HEK293T (cell line): ENCODE measurements around the gene LARGE1.

Source experiments
- CTCF ChIA-PET: fragments of 350-600 bp; formaldehyde crosslinking; extraction: SDS; loops from one replicate; lab custom pipeline; 2021; ENCODE audit warnings: antibody characterized with exemption, inconsistent platforms; lab: Yijun Ruan, JAX
- POLR2A ChIA-PET: fragments of 350-600 bp; formaldehyde crosslinking; extraction: SDS; loops from one replicate; lab custom pipeline; 2020; ENCODE audit warnings: antibody characterized with exemption, inconsistent platforms; lab: Yijun Ruan, JAX
- DNase-seq: peaks from one replicate; pipeline ENCODE4 v3.0.0; 2012; ENCODE audit warnings: mixed read lengths; ENCODE audit errors: extremely low spot score
- ARNT ChIP-seq: fragments of 450-650 bp; IDR thresholded peaks from 2 replicates; pipeline ENCODE4 v1.6.1; 2017; ENCODE audit warnings: mild to moderate bottlenecking
- BHLHE40 ChIP-seq: fragments of 450-650 bp; IDR thresholded peaks from 2 replicates; pipeline ENCODE4 v1.6.1; 2016; ENCODE audit warnings: mild to moderate bottlenecking, moderate library complexity, borderline replicate concordance
- CTBP1 ChIP-seq: fragments of 450-650 bp; IDR thresholded peaks from 2 replicates; pipeline ENCODE4 v1.6.1; 2016; ENCODE audit warnings: borderline replicate concordance
- ELF4 ChIP-seq: fragments of 450-650 bp; IDR thresholded peaks from 2 replicates; pipeline ENCODE4 v1.6.1; 2017; ENCODE audit warnings: antibody characterized with exemption
- FOXA1 ChIP-seq: fragments of 450-650 bp; IDR thresholded peaks from 2 replicates; pipeline ENCODE4 v1.6.1; 2016; ENCODE audit warnings: mild to moderate bottlenecking
- FOXK2 ChIP-seq: fragments of 450-650 bp; IDR thresholded peaks from 2 replicates; pipeline ENCODE4 v1.6.1; 2016; ENCODE audit warnings: mild to moderate bottlenecking
- FOXM1 ChIP-seq: fragments of 450-650 bp; IDR thresholded peaks from 2 replicates; pipeline ENCODE4 v1.6.1; 2017; ENCODE audit warnings: mild to moderate bottlenecking, borderline replicate concordance
- HDGF ChIP-seq: fragments of 450-650 bp; IDR thresholded peaks from 2 replicates; pipeline ENCODE4 v1.6.1; 2017; ENCODE audit warnings: antibody characterized with exemption, borderline replicate concordance
- L3MBTL2 ChIP-seq: fragments of 450-650 bp; conservative IDR thresholded peaks from 2 replicates; pipeline ENCODE4 v1.6.1; 2016; ENCODE audit warnings: mild to moderate bottlenecking
- LEF1 ChIP-seq: fragments of 450-650 bp; IDR thresholded peaks from 2 replicates; pipeline ENCODE4 v1.6.1; 2017; ENCODE audit warnings: mild to moderate bottlenecking, borderline replicate concordance
- NFRKB ChIP-seq: fragments of 450-650 bp; IDR thresholded peaks from 2 replicates; pipeline ENCODE4 v1.6.1; 2016; ENCODE audit warnings: mild to moderate bottlenecking, moderate library complexity
- PKNOX1 ChIP-seq: fragments of 450-650 bp; IDR thresholded peaks from 2 replicates; pipeline ENCODE4 v1.6.1; 2016
- SP1 ChIP-seq: fragments of 450-650 bp; IDR thresholded peaks from 2 replicates; pipeline ENCODE4 v1.6.1; 2017
- SUZ12 ChIP-seq: fragments of 450-650 bp; IDR thresholded peaks from 2 replicates; pipeline ENCODE4 v1.6.1; 2016; ENCODE audit warnings: mild to moderate bottlenecking
- TARDBP ChIP-seq: fragments of 450-650 bp; IDR thresholded peaks from 2 replicates; pipeline ENCODE4 v1.6.1; 2016
- ZNF384 ChIP-seq: fragments of 450-650 bp; IDR thresholded peaks from 2 replicates; pipeline ENCODE4 v1.6.1; 2016

LARGE1 gene

DNA sequence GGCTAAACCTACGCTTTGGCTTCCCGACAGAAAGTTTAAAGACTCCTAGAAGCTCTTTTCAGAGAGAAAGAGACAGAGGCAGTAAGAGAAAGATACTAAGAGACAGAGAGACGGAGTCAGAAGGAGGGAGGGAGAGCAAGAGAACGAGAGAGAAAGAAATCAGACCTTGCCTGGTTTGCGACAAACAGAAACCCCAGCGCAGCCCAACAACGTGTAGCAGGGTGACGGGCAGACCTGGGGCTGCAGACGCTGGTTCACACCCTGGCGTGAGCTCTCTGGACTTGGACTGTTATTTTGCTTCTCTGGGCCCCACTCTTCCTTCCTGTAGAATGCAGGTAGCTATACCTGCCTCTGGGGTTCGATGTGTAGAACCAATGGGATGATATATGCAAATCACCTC, 617.7 kb downstream of the LARGE1 start:
- TF ChIP-seq ARNT (no peak), CTBP1 (no peak), FOXA1 (no peak), NFRKB (no peak), FOXM1 (no peak), TARDBP (no peak), SUZ12 (no peak), FOXK2 (no peak), ELF4 (no peak), ZNF384 (no peak), LEF1 (no peak), HDGF (no peak), L3MBTL2 (no peak), PKNOX1 (no peak), SP1 (no peak), BHLHE40 (no peak)
- CTCF ChIA-PET: interaction anchor here (0.7 to 1.5 kb wide), 2 partner anchors 275 to 276 kb away, joined by 3 read pairs; no protein-coding TSS in a partner anchor
- DNase-seq: no peak
- POLR2A ChIA-PET: no interaction called here

- CTCF ChIA-PET: interaction anchor here (0.7 to 1.5 kb wide), 6 partner anchors 165 to 620 kb away, joined by 3 read pairs; no protein-coding TSS in a partner anchor
- POLR2A ChIA-PET: no interaction called here
- DNase-seq: peak; percentile 86
- TF ChIP-seq BHLHE40 (no peak), TARDBP (no peak), ARNT (no peak), FOXM1 (no peak)
These were observed 618.2 kb downstream of the LARGE1 start for GRCh38 chr22:33302049-33302545.

DNA sequence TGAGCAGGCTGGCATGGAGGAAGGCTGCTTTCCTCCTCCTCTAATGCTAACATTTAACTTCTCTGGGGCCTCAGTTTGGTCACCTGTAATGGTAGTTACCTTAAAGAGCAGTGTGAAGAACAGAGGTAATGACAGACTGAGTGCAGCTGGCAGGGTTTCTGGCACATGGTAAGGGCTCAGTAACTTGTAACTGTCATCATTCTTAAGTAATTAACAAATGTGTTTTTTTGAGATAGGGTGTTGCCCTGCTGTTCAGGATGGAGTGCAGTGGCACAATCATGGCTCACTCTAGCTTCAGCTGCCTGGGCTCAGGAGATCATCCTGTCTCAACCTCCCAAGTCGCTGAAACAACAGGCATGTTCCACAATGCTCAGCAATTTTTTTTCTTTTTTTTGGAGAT, 620.1 kb downstream of the LARGE1 start:
- no peak for DNase-seq
- CTCF ChIA-PET: no interaction called here
- POLR2A ChIA-PET: no interaction called here
- TF ChIP-seq FOXA1: no peak
- TF ChIP-seq ELF4: no peak
- no peak for TF ChIP-seq LEF1
- no peak for TF ChIP-seq CTBP1
- TF ChIP-seq SP1: no peak
- no peak for TF ChIP-seq ARNT
- no peak for TF ChIP-seq BHLHE40

DNA sequence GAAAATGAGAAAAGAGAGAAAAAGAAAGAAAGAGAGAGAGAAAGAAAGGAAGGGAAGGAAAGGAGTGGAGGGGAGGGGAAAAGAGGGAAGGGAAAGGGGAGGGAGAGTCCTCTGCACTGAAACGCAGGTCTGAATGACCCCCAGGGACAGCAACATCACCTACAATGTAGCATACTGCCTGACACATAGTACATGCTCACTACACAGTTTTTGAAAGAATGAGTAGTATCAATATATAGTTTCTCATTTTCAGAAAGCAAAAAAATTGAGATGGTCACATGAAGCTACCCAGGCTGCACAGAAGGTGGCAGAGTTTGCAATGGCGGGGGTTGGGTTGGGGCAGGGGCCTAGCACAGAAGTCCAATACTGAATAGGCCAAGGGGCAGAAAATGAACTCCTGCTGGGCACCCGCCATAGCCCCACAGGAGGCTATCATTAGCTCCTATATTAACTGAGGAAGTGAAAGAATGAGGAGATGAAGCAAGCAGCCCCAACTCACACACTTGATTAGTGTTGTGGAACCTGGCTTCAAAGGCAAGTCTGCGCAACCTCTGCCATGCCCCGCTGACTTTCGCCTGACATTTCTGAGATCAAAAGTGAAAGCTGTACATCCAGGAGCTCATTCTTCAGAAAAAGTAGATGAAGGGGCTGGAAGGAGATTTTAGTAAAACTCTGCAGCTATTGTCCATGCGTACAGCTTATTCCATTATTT, 620.9 kb downstream of the LARGE1 start:
- DNase-seq: no peak
- POLR2A ChIA-PET: no interaction called here
- no peak for TF ChIP-seq FOXA1
- no peak for TF ChIP-seq SUZ12
- no peak for TF ChIP-seq TARDBP
- TF ChIP-seq FOXM1: no peak
- no peak for TF ChIP-seq ELF4
- TF ChIP-seq HDGF: no peak
- no peak for TF ChIP-seq LEF1
- no peak for TF ChIP-seq CTBP1
- no peak for TF ChIP-seq BHLHE40
- no peak for TF ChIP-seq SP1
- no peak for TF ChIP-seq NFRKB
- no peak for TF ChIP-seq L3MBTL2
- no peak for TF ChIP-seq PKNOX1
- no peak for TF ChIP-seq ARNT
- TF ChIP-seq ZNF384: no peak
- no peak for TF ChIP-seq FOXK2
- CTCF ChIA-PET: interaction anchor here (0.6 kb wide), 1 partner anchor 1803 kb away, joined by 7 read pairs; no protein-coding TSS in a partner anchor

- TF ChIP-seq L3MBTL2 (no peak), ELF4 (no peak), CTBP1 (no peak), LEF1 (no peak), FOXK2 (no peak), FOXM1 (no peak), ARNT (no peak), SP1 (no peak), PKNOX1 (no peak), NFRKB (no peak), TARDBP (no peak), BHLHE40 (no peak), SUZ12 (no peak), HDGF (no peak), FOXA1 (no peak)
- no peak for DNase-seq
- POLR2A ChIA-PET: no interaction called here
- CTCF ChIA-PET: interaction anchor here (0.6 to 0.7 kb wide), 2 partner anchors 169 to 269 kb away, joined by 3 read pairs; no protein-coding TSS in a partner anchor
These were observed 623.3 kb downstream of the LARGE1 start for GRCh38 chr22:33296941-33297340.

- no peak for DNase-seq
- POLR2A ChIA-PET: no interaction called here
- TF ChIP-seq FOXM1 (no peak), SUZ12 (no peak), SP1 (no peak), FOXA1 (no peak), L3MBTL2 (no peak), NFRKB (no peak), ZNF384 (no peak), BHLHE40 (no peak), CTBP1 (no peak)
- CTCF ChIA-PET: no interaction called here
These were observed 632.2 kb downstream of the LARGE1 start for GRCh38 chr22:33288078-33288477.
